Stimulated activated CD8-positive, alpha-beta memory T cell treated with anti-CD3 and anti-CD28 coated beads, Interleukin-7, amount 100 ng/mL, for 1 hour (primary cell): Measurements from ENCODE around the gene AJM1.
A peak's percentile ranks its signal among the peaks of the same experiment; 100 is the strongest.

Source experiments
- DNase-seq, 2 donors: peaks; one replicate each; pipeline ENCODE4 v3.0.0-alpha.2; 2020; ENCODE audit warnings: low read depth in 2 of 2

AJM1 gene

GRCh38 chr9:136808075-136808805 is 34.0 kb upstream of the AJM1 start:
- DNase-seq, result peak; percentile 14 to 19

GRCh38 chr9:136808806-136809158 is 33.5 kb upstream of the AJM1 start:
- no peak for DNase-seq

DNA sequence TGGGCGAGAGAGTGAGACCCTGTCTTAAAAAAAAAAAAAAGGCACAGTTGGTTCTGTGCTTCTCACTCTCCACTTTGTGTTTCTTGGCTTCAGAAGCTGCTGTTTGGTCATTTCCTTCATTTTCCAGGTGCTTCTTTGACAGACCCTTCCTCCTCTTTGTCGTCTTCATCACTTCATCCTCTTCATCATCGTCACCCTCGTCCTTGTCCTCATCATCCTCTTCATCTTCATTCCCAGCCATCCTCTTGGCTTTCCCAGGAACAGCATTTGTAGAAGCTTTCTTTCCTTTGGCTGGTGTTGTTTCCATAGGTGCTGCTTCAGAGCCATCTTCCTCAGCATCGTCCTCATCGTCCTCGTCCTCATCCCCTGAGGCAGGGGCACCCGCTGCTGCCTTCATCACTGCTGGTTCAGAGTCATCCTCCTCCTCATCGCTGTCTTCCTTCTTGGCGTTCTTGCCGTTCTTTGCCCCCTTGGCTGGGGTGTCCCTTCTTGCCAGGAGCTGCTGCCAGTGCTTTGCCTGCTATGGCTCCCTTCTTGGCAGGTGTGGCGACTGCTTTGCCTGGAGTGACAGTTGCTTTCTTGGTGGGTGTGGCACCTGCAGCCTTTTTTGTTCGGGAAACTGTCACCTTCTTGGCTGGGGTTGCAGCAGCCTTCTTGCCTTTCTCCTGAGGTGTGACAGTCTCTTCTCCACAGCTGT is 27.4 kb upstream of the AJM1 start:
- DNase-seq, result no peak

DNA sequence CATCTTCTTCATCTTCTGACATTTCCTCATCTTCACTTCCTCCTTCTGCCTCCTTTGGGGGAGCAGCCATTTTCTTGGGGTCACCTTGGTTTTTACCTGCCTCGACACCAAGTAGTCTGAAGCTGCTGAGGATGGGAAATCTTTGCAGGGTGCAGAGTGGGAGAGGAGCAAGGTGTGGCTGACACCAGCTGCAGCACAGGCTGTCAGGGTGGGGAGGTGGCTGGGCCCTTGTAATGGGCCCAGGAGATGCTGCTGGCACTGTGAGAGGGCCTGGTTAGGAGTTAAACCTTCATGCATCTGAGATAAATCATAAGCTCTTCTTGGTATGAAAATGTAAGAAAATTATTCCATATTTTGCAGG is 26.9 kb upstream of the AJM1 start:
- no peak for DNase-seq

DNA sequence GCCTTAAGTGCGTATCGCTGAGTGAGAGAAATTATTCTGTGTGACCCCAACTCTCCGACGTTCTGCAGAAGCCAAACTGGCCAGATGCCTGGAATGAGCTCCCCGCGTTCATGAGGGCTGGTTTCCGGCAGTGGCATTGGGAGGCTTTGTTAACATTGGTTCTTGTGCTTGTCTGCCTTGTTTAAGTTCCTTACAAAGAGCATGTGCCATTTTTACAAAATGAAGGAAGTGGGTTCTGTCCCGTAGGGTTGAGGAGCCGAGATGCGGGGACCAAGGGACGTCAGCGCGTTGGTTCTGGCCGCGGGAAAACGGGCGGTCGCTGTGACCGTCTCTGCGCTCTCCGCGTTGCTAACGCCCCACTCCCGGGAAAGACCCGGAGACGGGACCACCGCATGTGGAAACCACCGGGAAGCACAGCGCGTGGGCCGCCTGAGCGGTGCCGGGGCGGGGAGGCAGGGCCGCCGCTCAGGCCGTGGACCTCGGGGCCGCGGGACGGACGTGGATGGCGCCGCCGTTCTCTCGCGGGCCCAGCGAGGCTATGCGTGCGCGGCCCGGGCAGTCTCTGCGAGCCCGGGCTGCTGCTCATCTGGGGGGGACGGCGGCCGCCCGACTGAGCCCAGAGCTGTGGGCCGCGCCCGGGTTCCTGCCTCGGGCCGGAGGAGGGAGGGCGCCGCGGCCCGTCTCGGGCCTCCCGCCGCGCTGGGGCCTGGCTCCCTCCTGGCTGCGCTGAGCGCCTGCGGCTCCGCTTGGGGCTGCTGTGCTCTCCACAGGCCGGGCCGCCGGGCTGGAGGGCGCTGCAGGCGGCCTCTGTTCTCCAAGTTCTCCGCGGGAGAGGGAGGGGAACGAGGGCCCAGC is 21.1 kb upstream of the AJM1 start:
- no peak for DNase-seq

- no peak for DNase-seq
Observed at GRCh38 chr9:136821826-136822544, 20.3 kb upstream of the AJM1 start.

- DNase-seq, result no peak
Observed at GRCh38 chr9:136823136-136824046, 18.9 kb upstream of the AJM1 start.

DNA sequence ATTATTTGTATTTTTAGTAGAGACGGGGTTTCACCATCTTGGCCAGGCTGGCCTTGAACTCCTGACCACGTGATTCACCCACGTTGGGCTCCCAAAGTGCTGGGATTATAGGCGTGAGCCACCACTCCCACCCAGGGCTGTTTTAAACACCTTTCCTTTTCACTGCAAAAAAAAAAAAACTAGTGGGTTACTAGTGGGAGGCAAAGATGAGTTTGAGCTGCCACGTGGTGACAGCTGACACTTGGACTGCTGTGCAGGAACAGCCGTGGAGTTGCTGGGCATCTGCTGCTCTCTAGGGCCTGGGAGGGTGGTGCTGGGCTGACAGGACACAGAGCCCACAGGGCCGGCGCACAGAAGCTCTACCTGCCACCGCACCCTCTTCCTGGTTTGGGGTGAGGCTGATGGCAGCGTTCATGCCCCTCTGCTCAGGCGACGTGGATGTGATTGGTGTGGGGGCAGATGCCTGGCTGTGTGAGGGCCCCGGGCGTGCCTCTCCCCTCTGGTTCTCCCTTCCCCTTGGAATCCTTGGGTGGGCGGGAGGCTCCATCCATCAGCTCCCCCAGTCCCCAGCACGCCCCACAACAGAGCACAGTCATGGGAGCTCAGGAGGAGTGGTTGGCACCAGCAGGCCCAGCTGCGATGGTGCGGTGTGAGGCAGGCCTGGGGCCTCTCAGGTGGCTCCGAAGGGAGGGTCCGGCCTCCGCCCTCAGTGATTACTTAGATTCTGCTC is 17.6 kb upstream of the AJM1 start:
- no peak for DNase-seq

- no peak for DNase-seq
Observed at GRCh38 chr9:136825295-136826187, 16.7 kb upstream of the AJM1 start.

DNA sequence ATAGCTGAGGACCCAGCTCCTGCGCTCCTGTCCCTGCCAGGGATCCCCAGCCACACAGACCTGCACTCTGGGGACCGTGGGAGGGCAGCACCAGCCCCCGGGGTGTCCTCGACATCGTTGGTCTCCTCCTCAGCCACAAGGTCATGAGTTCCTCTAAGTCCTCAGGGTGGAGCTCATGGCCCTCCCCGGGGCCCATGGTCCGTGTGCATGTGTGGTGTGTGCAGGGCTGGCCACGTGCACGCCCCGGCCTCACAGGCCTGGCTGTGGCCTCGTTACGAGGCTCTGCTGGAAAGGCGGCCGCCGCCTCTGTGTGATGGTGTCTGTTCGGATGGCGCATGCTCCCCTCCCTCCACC is 16.1 kb upstream of the AJM1 start:
- DNase-seq, result no peak

- DNase-seq, result no peak
Observed at GRCh38 chr9:136826703-136827582, 15.3 kb upstream of the AJM1 start.

DNA sequence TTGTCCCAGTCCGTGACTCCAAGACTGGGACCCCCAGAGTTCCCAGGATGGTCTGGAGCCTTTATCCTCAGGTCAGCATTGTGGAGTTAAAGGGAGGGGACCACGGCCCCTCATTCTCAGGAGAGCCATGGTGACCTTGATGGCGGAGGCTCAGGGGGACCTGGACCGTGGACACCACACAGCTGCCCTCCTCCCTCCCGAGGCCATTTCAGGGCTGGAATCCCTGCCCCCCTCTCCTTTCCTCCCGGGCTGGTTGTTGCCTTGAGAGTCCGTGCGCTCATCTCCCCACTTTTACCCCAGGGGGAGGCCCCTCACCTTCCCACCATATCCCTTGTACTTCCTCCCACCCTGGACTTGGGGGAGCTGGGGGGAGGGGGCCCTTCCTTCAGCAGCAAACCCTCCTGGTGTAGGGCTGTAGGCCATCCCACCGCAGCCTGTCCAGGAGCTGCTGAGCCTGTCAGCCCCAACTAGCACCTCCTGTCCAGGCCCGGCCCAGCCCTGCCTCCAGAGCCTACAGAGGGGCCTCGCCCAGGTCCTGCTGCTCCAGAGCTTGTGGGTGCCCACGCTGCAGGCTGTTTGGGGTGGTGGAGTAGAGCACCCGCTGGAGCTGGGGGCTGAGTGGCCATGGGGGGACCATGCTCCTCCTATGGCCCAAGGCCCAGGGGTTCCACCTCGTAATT is 14.3 kb upstream of the AJM1 start:
- DNase-seq, result no peak

GRCh38 chr9:136828474-136829140 is 13.7 kb upstream of the AJM1 start:
- no peak for DNase-seq

- DNase-seq, result no peak
Observed at GRCh38 chr9:136829412-136829811, 12.9 kb upstream of the AJM1 start.

GRCh38 chr9:136829981-136830885 is 12.0 kb upstream of the AJM1 start:
- DNase-seq, result no peak
